HCT116 (cell line): ENCODE data around the gene ZNF212. TPM values are rescaled to one million over a fixed set of nuclear protein-coding genes. Genes with fewer than 3 reads are reported as not detected.

Experiments
- ATAC-seq: fragments of 200-7000 bp; cut with Tn5 transposase; 2 replicates; pipeline ENCODE4 v1.9.1; 2020; ENCODE audit warnings: mild to moderate bottlenecking, moderate library complexity
- BruUV-seq: library from RNA; stranded (reverse); fragments of 400-500 nt; replicated peaks from 2 replicates; lab custom pipeline; 2021; lab: Mats Ljungman, UMichigan
- CTCF ChIA-PET: fragments of 300-600 bp; sonication (Branson Sonifier 250); formaldehyde crosslinking; loops from one replicate; lab custom pipeline; 2021; ENCODE audit warnings: antibody characterized with exemption; lab: Charles Lee
- POLR2A ChIA-PET: fragments of 300-600, 350-600 bp; sonication (Branson Sonifier 250); formaldehyde crosslinking; loops from one replicate; lab custom pipeline; 2021; ENCODE audit warnings: antibody characterized with exemption; lab: Charles Lee
- RAD21 ChIA-PET, 2 experiments: fragments of 300-600 bp; sonication (Branson Sonifier 250); formaldehyde crosslinking; loops; one replicate each; lab custom pipeline; 2023; ENCODE audit warnings: low total read pairs in 2 of 2; ENCODE audit not compliant: uncharacterized antibody in 2 of 2, unreplicated experiment in 2 of 2, low non-redundant PET in 1 of 2; lab: Charles Lee
- DNase-seq: peaks from one replicate; pipeline ENCODE4 v3.0.0-alpha.2; 2010; ENCODE audit warnings: low read depth, low spot score
- H2AFZ ChIP-seq: fragments of 200-600 bp; shearing (Covaris generic), sonication (generic); 2 replicates; pipeline ENCODE4 v1.6.1; 2017; ENCODE audit warnings: low read depth, mixed run types, mixed read lengths, antibody characterized with exemption, low read length; ENCODE audit not compliant: poor library complexity, severe bottlenecking
- H3K27ac ChIP-seq: 2 replicates; pipeline ENCODE4 v1.5.1; 2012; ENCODE audit warnings: low read depth, low read length
- H3K27me3 ChIP-seq: fragments of 200-600 bp; sonication (generic); 2 replicates; pipeline ENCODE4 v1.6.1; 2016; ENCODE audit warnings: mixed run types, low read length, mixed read lengths; ENCODE audit not compliant: insufficient read depth
- H3K36me3 ChIP-seq, 2 experiments: fragments of 200-500 bp in 1 of 2; fragments of 200-600 bp in 1 of 2; sonication (Bioruptor generic) in 1 of 2; sonication (generic) in 1 of 2; 2 replicates each; pipeline versions ENCODE4 v1.5.1 to v1.6.1; 2014 to 2016; ENCODE audit warnings: low read length in 2 of 2, inconsistent platforms in 1 of 2, mixed read lengths in 1 of 2, mixed run types in 1 of 2; ENCODE audit not compliant: insufficient read depth in 2 of 2, control insufficient read depth in 1 of 2
- H3K4me1 ChIP-seq, 2 experiments: fragments of 200-600 bp in 1 of 2; sonication (generic) in 1 of 2; 2 replicates each; pipeline versions ENCODE4 v1.5.1 to v1.6.1; 2012 to 2017; ENCODE audit warnings: low read length in 2 of 2, inconsistent platforms in 1 of 2, mild to moderate bottlenecking in 1 of 2, mixed read lengths in 1 of 2, mixed run types in 1 of 2, moderate library complexity in 1 of 2; ENCODE audit not compliant: insufficient read depth in 2 of 2, control insufficient read depth in 1 of 2
- H3K4me2 ChIP-seq: fragments of 200-600 bp; sonication (generic); 2 replicates; pipeline ENCODE4 v1.6.1; 2017; ENCODE audit warnings: mixed run types, low read length, mixed read lengths
- H3K4me3 ChIP-seq, 2 experiments: fragments of 200-600 bp in 1 of 2; sonication (generic) in 1 of 2; replicated peaks in 1 of 2; 2 replicates each; pipeline ENCODE4 v1.5.1; 2011 to 2016; ENCODE audit warnings: low read length in 2 of 2, control low read depth in 1 of 2, low read depth in 1 of 2, mild to moderate bottlenecking in 1 of 2, mixed read lengths in 1 of 2, mixed run types in 1 of 2
- H3K79me2 ChIP-seq: fragments of 200-600 bp; sonication (generic); 2 replicates; pipeline ENCODE4 v1.6.1; 2017; ENCODE audit warnings: mild to moderate bottlenecking, mixed run types, low read length, moderate library complexity, mixed read lengths; ENCODE audit not compliant: insufficient read depth
- H3K9ac ChIP-seq: fragments of 200-600 bp; sonication (generic); 2 replicates; pipeline ENCODE4 v1.6.1; 2016; ENCODE audit warnings: low read length, mixed read lengths
- H3K9me2 ChIP-seq: fragments of 200-600 bp; sonication (generic), shearing (Covaris generic); 2 replicates; pipeline ENCODE4 v1.6.1; 2017; ENCODE audit warnings: mixed run types, mild to moderate bottlenecking, moderate library complexity; ENCODE audit not compliant: insufficient read depth
- H3K9me3 ChIP-seq, 2 experiments: fragments of 200-500 bp in 1 of 2; fragments of 200-600 bp in 1 of 2; sonication (Bioruptor generic) in 1 of 2; sonication (generic) in 1 of 2; 2 replicates each; pipeline ENCODE4 v1.6.1; 2014 to 2017; ENCODE audit warnings: low read length in 2 of 2, mixed read lengths in 2 of 2, inconsistent platforms in 1 of 2, low read depth in 1 of 2, mild to moderate bottlenecking in 1 of 2, mixed run types in 1 of 2, moderate library complexity in 1 of 2; ENCODE audit not compliant: control insufficient read depth in 1 of 2, insufficient read depth in 1 of 2
- H4K20me1 ChIP-seq: fragments of 200-600 bp; sonication (generic), shearing (Covaris generic); 2 replicates; pipeline ENCODE4 v1.6.1; 2017; ENCODE audit warnings: mixed run types, mild to moderate bottlenecking, moderate library complexity; ENCODE audit not compliant: insufficient read depth
- EZH2phosphoT487 ChIP-seq: fragments of 200-600 bp; IDR thresholded peaks from 2 replicates; pipeline ENCODE4 v1.6.1; 2018; ENCODE audit warnings: antibody characterized with exemption, borderline replicate concordance
- FOSL1 ChIP-seq: IDR thresholded peaks from 2 replicates; pipeline ENCODE4 v1.6.1; 2012; ENCODE audit warnings: low read depth
- JUND ChIP-seq: IDR thresholded peaks from 2 replicates; pipeline ENCODE4 v1.6.1; 2012
- POLR2AphosphoS5 ChIP-seq: IDR thresholded peaks from 2 replicates; pipeline ENCODE4 v1.6.1; 2011; ENCODE audit warnings: mild to moderate bottlenecking, low read depth, low read length, moderate library complexity
- RAD21 ChIP-seq: IDR thresholded peaks from 2 replicates; pipeline ENCODE4 v1.6.1; 2012; ENCODE audit warnings: low read depth, mild to moderate bottlenecking
- SIN3A ChIP-seq: IDR thresholded peaks from 2 replicates; pipeline ENCODE4 v1.6.1; 2012; ENCODE audit warnings: low read depth
- TCF7L2 ChIP-seq: IDR thresholded peaks from 2 replicates; pipeline ENCODE4 v1.7.0; 2011; ENCODE audit warnings: borderline replicate concordance, inconsistent platforms; ENCODE audit not compliant: insufficient read depth, insufficient read length; ENCODE audit errors: extremely low read depth
- ZFX ChIP-seq: fragments of 450-650 bp; IDR thresholded peaks from 2 replicates; pipeline ENCODE4 v1.6.1; 2017
- ZNF274 ChIP-seq: fragments of 200-500 bp; sonication (Bioruptor generic); IDR thresholded peaks from 2 replicates; pipeline ENCODE4 v1.6.1; 2014; ENCODE audit warnings: mild to moderate bottlenecking, low read depth, low read length, inconsistent platforms
- intact Hi-C: fragments of 100-400 bp; cut with micrococcal nuclease; formaldehyde crosslinking; loops from 2 replicates; pipeline ENCODE4 v1.10.0; 2022
- total RNA-seq: library from RNA; stranded (reverse); gene quantifications from one replicate; pipeline ENCODE4 v1.2.1, GENCODE V29; 2021; ENCODE audit not compliant: unreplicated experiment
- TF ChIP-seq, protein P1 (sequence below), 3 experiments: fragments of 200-600 bp in 1 of 3; sonication (generic) in 1 of 3; IDR thresholded peaks in 2 of 3; conservative IDR thresholded peaks in 1 of 3; 2 replicates each; pipeline ENCODE4 v1.5.1; 2012 to 2017; ENCODE audit warnings: low read depth in 2 of 3, low read length in 2 of 3, antibody characterized with exemption in 1 of 3, borderline replicate concordance in 1 of 3, control low read depth in 1 of 3, mild to moderate bottlenecking in 1 of 3, mixed read lengths in 1 of 3, mixed run types in 1 of 3, moderate library complexity in 1 of 3; ENCODE audit not compliant: insufficient read depth in 1 of 3
- TF ChIP-seq, protein P2 (sequence below): IDR thresholded peaks from 2 replicates; pipeline ENCODE4 v1.6.1; 2012
- TF ChIP-seq, protein P3 (sequence below): IDR thresholded peaks from 2 replicates; pipeline ENCODE4 v1.6.1; 2011; ENCODE audit warnings: mild to moderate bottlenecking, low read length, moderate library complexity; ENCODE audit not compliant: insufficient replicate concordance; ENCODE audit errors: extremely low read depth
- TF ChIP-seq, protein P4 (sequence below): IDR thresholded peaks from 2 replicates; pipeline ENCODE4 v1.6.1; 2012; ENCODE audit warnings: low read depth

ZNF212 gene
- total RNA-seq, 1 experiment from 2014 or later = 13.7 TPM

DNA sequence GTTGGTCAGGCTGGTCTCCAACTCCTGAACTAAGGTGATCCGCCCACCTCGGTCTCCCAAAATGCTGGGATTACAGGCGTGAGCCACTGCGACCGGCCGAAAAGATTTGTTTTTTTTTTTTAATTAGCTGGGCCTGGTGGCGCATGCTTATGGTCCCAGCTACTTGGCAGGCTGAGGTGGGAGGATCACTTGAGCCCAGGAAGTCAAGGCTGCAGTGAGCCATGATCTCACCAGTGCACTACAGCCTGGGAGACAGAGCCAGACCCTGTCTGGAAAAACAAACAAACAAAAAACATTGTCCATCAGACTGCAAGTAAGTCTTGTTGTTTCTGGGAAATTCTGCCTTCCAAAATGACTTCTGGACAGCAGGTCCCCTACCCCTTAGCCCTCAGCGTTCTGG lies 16.3 kb upstream of the ZNF212 start:
- POLR2A ChIA-PET = no interaction called here
- no peaks in the 10 kb centered on the region for H3K27me3 ChIP-seq
- H3K4me3 ChIP-seq = no peak overlapping the region
- RAD21 ChIA-PET = no interaction called here
- no peaks in the 10 kb centered on the region for H3K9me2 ChIP-seq
- H3K9ac ChIP-seq = no peak overlapping the region
- H3K36me3 ChIP-seq = peaks cover 13 to 24% of the 10 kb centered on the region in 2 experiments; a peak in 3 of 4 replicates
- no peaks in the 10 kb centered on the region for H3K4me1 ChIP-seq
- no peak overlapping the region for H3K4me2 ChIP-seq
- TF ChIP-seq FOSL1 (no peak), JUND (no peak), EZH2phosphoT487 (no peak), ZFX (no peak), POLR2AphosphoS5 (no peak), TCF7L2 (no peak)
- TF ChIP-seq, protein P1, sequence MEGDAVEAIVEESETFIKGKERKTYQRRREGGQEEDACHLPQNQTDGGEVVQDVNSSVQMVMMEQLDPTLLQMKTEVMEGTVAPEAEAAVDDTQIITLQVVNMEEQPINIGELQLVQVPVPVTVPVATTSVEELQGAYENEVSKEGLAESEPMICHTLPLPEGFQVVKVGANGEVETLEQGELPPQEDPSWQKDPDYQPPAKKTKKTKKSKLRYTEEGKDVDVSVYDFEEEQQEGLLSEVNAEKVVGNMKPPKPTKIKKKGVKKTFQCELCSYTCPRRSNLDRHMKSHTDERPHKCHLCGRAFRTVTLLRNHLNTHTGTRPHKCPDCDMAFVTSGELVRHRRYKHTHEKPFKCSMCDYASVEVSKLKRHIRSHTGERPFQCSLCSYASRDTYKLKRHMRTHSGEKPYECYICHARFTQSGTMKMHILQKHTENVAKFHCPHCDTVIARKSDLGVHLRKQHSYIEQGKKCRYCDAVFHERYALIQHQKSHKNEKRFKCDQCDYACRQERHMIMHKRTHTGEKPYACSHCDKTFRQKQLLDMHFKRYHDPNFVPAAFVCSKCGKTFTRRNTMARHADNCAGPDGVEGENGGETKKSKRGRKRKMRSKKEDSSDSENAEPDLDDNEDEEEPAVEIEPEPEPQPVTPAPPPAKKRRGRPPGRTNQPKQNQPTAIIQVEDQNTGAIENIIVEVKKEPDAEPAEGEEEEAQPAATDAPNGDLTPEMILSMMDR (IDR thresholded peaks at IDR 0.05 in 2 of 3, conservative IDR thresholded peaks at IDR 0.05 in 1 of 3; ENCODE audit: borderline replicate concordance in 1 of 3, insufficient read depth in 1 of 3, low read depth in 2 of 3, low read length in 2 of 3) = no peak
- TF ChIP-seq, protein P2, sequence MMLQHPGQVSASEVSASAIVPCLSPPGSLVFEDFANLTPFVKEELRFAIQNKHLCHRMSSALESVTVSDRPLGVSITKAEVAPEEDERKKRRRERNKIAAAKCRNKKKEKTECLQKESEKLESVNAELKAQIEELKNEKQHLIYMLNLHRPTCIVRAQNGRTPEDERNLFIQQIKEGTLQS = no peak
- DNase-seq (no peak), ATAC-seq (no peak)
- intact Hi-C loops = no loop called here
- no peak overlapping the region for H3K27ac ChIP-seq
- H2AFZ ChIP-seq = no peak overlapping the region
- H3K9me3 ChIP-seq = no peaks in the 10 kb centered on the region
- CTCF ChIA-PET = no interaction called here
- H4K20me1 ChIP-seq = no peaks in the 10 kb centered on the region
- BruUV-seq = no TSS peak
- no peaks in the 10 kb centered on the region for H3K79me2 ChIP-seq

DNA sequence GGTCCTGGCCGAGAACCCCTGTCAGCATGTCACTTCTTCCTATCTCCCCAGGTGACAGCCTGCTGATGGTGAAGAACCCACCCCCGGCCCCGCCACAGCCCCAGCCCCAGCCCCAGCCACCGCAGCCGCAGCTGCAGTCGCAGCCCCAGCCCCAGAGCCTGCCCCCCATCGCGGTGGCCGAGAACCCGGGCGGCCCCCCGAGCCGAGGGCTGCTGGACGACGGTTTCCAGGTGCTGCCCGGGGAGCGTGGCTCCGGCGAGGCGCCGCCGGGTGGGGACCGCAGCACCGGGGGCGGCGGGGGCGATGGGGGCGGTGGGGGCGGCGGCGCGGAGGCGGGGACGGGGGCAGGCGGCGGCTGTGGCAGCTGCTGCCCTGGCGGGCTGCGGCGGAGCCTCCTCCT lies 15.7 kb upstream of the ZNF212 start:
- H3K4me2 ChIP-seq = no peak overlapping the region
- no peak for DNase-seq
- BruUV-seq = no TSS peak
- ATAC-seq = no peak
- no peaks in the 10 kb centered on the region for H3K9me3 ChIP-seq
- H3K9ac ChIP-seq = no peak overlapping the region
- POLR2A ChIA-PET = no interaction called here
- H3K27me3 ChIP-seq = no peaks in the 10 kb centered on the region
- no peak overlapping the region for H3K4me3 ChIP-seq
- intact Hi-C loops = no loop called here
- H3K9me2 ChIP-seq = no peaks in the 10 kb centered on the region
- CTCF ChIA-PET = no interaction called here
- H3K36me3 ChIP-seq = peaks cover 13 to 24% of the 10 kb centered on the region in 2 experiments; a peak in 3 of 4 replicates
- H3K4me1 ChIP-seq = no peaks in the 10 kb centered on the region
- no peak overlapping the region for H2AFZ ChIP-seq
- RAD21 ChIA-PET = no interaction called here
- H3K27ac ChIP-seq = no peak overlapping the region
- no peaks in the 10 kb centered on the region for H4K20me1 ChIP-seq
- no peaks in the 10 kb centered on the region for H3K79me2 ChIP-seq
- no peak for TF ChIP-seq ZFX
- TF ChIP-seq ZNF274 = no peak
- no peak for TF ChIP-seq FOSL1
- TF ChIP-seq, protein P3, sequence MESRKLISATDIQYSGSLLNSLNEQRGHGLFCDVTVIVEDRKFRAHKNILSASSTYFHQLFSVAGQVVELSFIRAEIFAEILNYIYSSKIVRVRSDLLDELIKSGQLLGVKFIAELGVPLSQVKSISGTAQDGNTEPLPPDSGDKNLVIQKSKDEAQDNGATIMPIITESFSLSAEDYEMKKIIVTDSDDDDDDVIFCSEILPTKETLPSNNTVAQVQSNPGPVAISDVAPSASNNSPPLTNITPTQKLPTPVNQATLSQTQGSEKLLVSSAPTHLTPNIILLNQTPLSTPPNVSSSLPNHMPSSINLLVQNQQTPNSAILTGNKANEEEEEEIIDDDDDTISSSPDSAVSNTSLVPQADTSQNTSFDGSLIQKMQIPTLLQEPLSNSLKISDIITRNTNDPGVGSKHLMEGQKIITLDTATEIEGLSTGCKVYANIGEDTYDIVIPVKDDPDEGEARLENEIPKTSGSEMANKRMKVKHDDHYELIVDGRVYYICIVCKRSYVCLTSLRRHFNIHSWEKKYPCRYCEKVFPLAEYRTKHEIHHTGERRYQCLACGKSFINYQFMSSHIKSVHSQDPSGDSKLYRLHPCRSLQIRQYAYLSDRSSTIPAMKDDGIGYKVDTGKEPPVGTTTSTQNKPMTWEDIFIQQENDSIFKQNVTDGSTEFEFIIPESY = no peak
- TF ChIP-seq RAD21 = no peak
- no peak for TF ChIP-seq SIN3A
- TF ChIP-seq, protein P4, sequence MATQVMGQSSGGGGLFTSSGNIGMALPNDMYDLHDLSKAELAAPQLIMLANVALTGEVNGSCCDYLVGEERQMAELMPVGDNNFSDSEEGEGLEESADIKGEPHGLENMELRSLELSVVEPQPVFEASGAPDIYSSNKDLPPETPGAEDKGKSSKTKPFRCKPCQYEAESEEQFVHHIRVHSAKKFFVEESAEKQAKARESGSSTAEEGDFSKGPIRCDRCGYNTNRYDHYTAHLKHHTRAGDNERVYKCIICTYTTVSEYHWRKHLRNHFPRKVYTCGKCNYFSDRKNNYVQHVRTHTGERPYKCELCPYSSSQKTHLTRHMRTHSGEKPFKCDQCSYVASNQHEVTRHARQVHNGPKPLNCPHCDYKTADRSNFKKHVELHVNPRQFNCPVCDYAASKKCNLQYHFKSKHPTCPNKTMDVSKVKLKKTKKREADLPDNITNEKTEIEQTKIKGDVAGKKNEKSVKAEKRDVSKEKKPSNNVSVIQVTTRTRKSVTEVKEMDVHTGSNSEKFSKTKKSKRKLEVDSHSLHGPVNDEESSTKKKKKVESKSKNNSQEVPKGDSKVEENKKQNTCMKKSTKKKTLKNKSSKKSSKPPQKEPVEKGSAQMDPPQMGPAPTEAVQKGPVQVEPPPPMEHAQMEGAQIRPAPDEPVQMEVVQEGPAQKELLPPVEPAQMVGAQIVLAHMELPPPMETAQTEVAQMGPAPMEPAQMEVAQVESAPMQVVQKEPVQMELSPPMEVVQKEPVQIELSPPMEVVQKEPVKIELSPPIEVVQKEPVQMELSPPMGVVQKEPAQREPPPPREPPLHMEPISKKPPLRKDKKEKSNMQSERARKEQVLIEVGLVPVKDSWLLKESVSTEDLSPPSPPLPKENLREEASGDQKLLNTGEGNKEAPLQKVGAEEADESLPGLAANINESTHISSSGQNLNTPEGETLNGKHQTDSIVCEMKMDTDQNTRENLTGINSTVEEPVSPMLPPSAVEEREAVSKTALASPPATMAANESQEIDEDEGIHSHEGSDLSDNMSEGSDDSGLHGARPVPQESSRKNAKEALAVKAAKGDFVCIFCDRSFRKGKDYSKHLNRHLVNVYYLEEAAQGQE = no peak
